ENCODE measurements around the gene RCAN1. TPM values are rescaled to one million over a fixed set of nuclear protein-coding genes. Genes with fewer than 3 reads are reported as not detected.

RCAN1 gene
- 6.7 and 16.5 TPM in 2 replicates for total RNA-seq

DNA sequence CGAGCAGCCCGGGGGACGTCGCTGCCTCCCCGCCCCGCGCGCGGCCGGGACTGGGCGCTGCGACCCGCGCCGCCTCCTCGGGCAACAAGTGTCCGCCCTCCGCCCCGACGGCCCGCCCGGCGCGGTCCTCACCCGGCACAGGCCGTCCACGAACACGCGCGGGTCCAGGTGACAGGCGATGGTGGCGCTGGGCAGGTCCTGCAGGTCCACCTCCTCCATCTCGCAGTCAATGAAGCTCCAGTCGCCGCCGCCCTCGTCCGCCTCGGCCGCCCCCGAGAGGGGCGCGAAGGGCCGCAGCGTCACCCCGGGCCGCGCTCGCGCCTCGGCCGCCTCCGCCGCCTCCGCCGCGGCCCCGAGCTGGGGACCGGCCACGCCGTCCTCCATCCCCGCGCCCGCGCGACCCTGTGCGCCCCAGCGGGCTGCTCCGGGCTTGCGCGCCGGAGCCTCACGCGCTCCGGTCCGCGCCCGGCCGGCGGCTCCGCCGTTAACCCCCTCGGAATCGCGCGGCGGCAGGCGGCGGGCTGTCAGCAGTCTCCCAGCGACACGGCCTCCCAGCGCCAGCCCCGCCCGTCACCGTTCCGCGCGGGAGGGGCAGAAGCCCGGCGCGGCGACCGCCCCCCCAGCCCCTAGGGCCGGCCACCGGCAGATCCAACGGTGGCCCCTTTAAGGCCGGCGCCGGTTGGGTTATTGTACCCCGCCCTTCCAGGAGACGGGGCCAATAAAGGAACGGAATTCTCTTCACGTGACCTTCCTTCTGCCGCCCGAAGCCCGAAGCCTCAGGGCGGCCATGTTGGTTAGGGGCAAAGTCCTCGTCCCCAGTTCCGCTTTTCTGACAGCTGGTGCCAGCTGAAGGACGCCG is at the start of gene RCAN1:
Gene RCAN1, minus strand, starts transcription at position 486 of the 859 bp plus-strand sequence. Its CDS starts 102 bp downstream, at position 384.

DNA sequence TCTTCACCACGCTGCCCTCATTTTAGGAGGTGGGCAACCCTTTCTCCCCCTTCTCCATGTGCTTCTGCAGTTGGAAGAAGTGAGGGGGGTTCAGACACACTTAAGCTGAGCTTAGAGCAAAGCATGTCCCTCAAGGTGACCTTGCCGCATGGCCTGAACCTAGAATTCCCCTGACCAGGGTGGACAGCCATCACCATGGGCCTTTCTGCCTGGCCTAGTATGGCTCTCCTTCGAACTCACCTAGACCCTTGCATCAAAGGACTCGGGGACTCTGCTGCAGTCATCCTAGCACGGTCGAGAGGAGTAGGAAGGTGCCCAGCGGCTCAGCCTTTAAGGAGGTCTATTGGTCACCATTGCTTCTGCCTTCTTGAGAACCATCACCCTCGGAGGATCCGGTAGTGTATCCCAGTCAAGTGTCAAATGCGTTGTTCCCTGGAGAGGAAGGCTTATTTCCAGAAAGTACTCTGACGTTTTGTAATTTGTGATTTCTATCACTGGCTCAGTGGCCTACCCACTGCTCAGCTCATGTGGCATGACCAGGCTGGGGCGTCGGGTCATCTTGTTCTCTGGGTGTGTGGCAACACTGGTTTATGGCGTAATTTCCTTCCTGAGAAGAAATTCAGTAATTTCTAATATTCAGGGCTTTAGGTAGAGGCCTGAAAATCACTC is 103.0 kb downstream of the RCAN1 start, which contains the start of gene KCNE1:
Gene KCNE1, minus strand, starts transcription at position 424 of the 669 bp plus-strand sequence. CDS start 62,576 bp downstream, outside the sequence.

Other genes starting within 250 kb of the RCAN1 start
- 2.8 and 3.1 TPM in 2 replicates for gene SMIM11, start 239.6 kb downstream of the RCAN1 start, total RNA-seq
- gene SMIM34, start 191.2 kb downstream of the RCAN1 start, total RNA-seq: not detected in 2 replicates
- under 0.01 TPM in 1 of 2 replicates, not detected in the other for gene KCNE1, start 102.9 kb downstream of the RCAN1 start, total RNA-seq
- under 0.01 TPM in 1 of 2 replicates, not detected in the other for gene CLIC6, start 53.9 kb upstream of the RCAN1 start, total RNA-seq

All from placental epithelial cell (primary cell).